Spleen (tissue), 11 donors: Measurements from ENCODE around the gene ABCC12. TPM values are rescaled to one million over a fixed set of nuclear protein-coding genes. Genes with fewer than 3 reads are reported as not detected.

Experiments used
- DNase-seq: peaks from one replicate; pipeline ENCODE4 v3.0.0-alpha.2; 2020
- H3K27ac ChIP-seq, 8 donors: fragments of 200-600 bp; sonication (generic) in 7 of 8; 1 replicate in 4 of 8; 2 replicates in 4 of 8; pipeline versions ENCODE4 v1.5.0 to v1.8.0; 2016 to 2021; ENCODE audit warnings: inconsistent platforms in 4 of 8, mild to moderate bottlenecking in 4 of 8, moderate library complexity in 1 of 8
- H3K27me3 ChIP-seq, 7 donors: fragments of 200-600 bp; sonication (generic) in 6 of 7; replicated peaks in 1 of 7; 1 replicate in 4 of 7; 2 replicates in 3 of 7; pipeline versions ENCODE4 v1.5.0 to v1.8.0; 2016 to 2021; ENCODE audit warnings: inconsistent platforms in 3 of 7, mild to moderate bottlenecking in 1 of 7
- H3K36me3 ChIP-seq, 6 donors: fragments of 200-600 bp; sonication (generic) in 5 of 6; 1 replicate in 4 of 6; 2 replicates in 2 of 6; pipeline versions ENCODE4 v1.5.0 to v1.8.0; 2016 to 2021; ENCODE audit warnings: inconsistent platforms in 2 of 6
- H3K4me1 ChIP-seq, 6 donors: fragments of 200-600 bp; sonication (generic) in 5 of 6; 1 replicate in 3 of 6; 2 replicates in 3 of 6; pipeline versions ENCODE4 v1.5.0 to v1.8.0; 2016 to 2021; ENCODE audit warnings: inconsistent platforms in 3 of 6
- H3K4me3 ChIP-seq, 8 donors: fragments of 200-600 bp; sonication (generic) in 7 of 8; 1 replicate in 4 of 8; 2 replicates in 4 of 8; pipeline versions ENCODE4 v1.5.0 to v1.8.0; 2016 to 2021; ENCODE audit warnings: inconsistent platforms in 4 of 8, mild to moderate bottlenecking in 4 of 8, moderate library complexity in 2 of 8
- H3K9me3 ChIP-seq, 8 donors: fragments of 200-600 bp; sonication (generic) in 7 of 8; 1 replicate in 4 of 8; 2 replicates in 4 of 8; pipeline versions ENCODE4 v1.5.0 to v1.8.0; 2016 to 2021; ENCODE audit warnings: inconsistent platforms in 4 of 8
- CTCF ChIP-seq, 11 experiments: fragments of 200-600 bp in 7 of 11; fragments of 450-650 bp in 4 of 11; sonication (generic) in 4 of 11; IDR thresholded peaks in 8 of 11; conservative IDR thresholded peaks in 3 of 11; 1 replicate in 7 of 11; 2 replicates in 4 of 11; pipeline versions ENCODE4 v1.4.0 to v1.8.0; 2016 to 2021; ENCODE audit warnings: antibody characterized with exemption in 11 of 11, inconsistent platforms in 4 of 11, mild to moderate bottlenecking in 1 of 11
- POLR2A ChIP-seq, 3 donors: fragments of 450-650 bp; IDR thresholded peaks; one replicate each; pipeline ENCODE4 v1.5.1; 2017; ENCODE audit warnings: antibody characterized with exemption in 3 of 3, mild to moderate bottlenecking in 1 of 3
- POLR2AphosphoS5 ChIP-seq, 3 donors: sonication (generic); formaldehyde crosslinking; IDR thresholded peaks; one replicate each; pipeline ENCODE4 v1.5.1; 2017; ENCODE audit warnings: antibody characterized with exemption in 3 of 3
- WGBS, 5 donors: extraction: QIAGEN DNeasy Blood & Tissue Kit in 3 of 5; methylation state at CpG; one replicate each; pipeline versions ENCODE4 v1.1.5 to v1.1.7; 2013 to 2018; 5-methylcytosine and 5-hydroxymethylcytosine counted together
- intact Hi-C: fragments of 100-400 bp; cut with DNase I; formaldehyde crosslinking; loops from one replicate; pipeline ENCODE4 v1.15.0; 2023; ENCODE audit warnings: low total_unique reads
- polyA plus RNA-seq, 3 donors: library from polyadenylated mRNA; stranded (reverse); fragments of 200-250 nt; gene quantifications; one replicate each; pipeline ENCODE4 v1.2.1, GENCODE V29; 2013
- total RNA-seq, 7 donors: library from RNA; depleted of rRNA in 3 of 7; stranded (reverse); fragments of >200 nt in 3 of 7; fragmentation: NEBNext Ultra II Directional in 4 of 7; extraction: Animal tissue kit (Norgen Biotek cat#: 25700) in 4 of 7; gene quantifications; one replicate each; pipeline versions ENCODE4 v1.1.0 to v1.2.1, GENCODE V29; 2016 to 2021
- donor health status: healthy with polysubstance abuse.
- donor health status: DM: no; HTN: no; CAD: no; lungs with moderate emphysema.
- donor health status: DM: no; HTN: no; CAD: no.
- donor health status: Bipolar disorder and iron deficiency.
- donor health status: healthy.
- donor health status: DM: no; HTN: no; CAD: no.
- donor health status: DM: yes; HTN: yes; CAD: no.

The ABCC12 gene
- total and polyA plus RNA-seq, 10 donors = not detected

- no peaks in the 10 kb centered on the region for H3K9me3 ChIP-seq
- TF ChIP-seq POLR2A (IDR thresholded peaks at IDR 0.05) (no peak), CTCF (IDR thresholded peaks at IDR 0.05 in 8 of 11, conservative IDR thresholded peaks at IDR 0.05 in 3 of 11) (no peak), POLR2AphosphoS5 (IDR thresholded peaks at IDR 0.05) (no peak)
- peaks cover 0 to 21% (median 15%) of the 10 kb centered on the region in 6 donors for H3K4me1 ChIP-seq
- no peaks in the 10 kb centered on the region for H3K36me3 ChIP-seq
- H3K27me3 ChIP-seq = peaks cover 0 to 14% (median 0%) of the 10 kb centered on the region in 7 donors
- no peak for DNase-seq
- no peak overlapping the region for H3K27ac ChIP-seq
- WGBS, 5 donors = 85 to 91% (median 88%) methylated on average over 6 of the region's 6 CpGs
- intact Hi-C loops = loop anchor here (10.0 kb wide), 2 partner anchors 464 to 1606 kb away; no protein-coding TSS in a partner anchor
- no peak overlapping the region for H3K4me3 ChIP-seq
Observed at GRCh38 chr16:48160575-48160974, 4.8 kb upstream of the ABCC12 start.

DNA sequence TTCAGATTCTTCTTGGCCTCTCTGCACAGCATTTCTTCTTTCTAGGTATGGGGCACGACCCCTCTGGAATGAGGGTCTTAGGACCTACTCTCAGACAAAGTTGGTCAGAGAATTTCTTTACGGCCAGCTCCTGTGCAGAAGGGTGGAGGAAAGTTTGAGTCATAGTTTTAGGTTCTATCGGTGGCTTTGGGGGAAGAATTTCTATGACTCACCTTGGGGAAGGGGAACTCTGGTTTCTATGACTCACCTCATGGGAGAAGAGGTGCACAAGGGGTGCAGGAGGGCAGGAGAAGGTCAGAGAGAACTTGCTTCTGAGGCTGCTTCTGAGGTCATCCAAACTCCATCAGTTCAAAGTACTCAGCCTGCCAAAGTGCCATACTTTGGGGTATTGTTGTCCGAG, 2.5 kb upstream of the ABCC12 start:
- intact Hi-C loops = loop anchor here (5.0 to 10.0 kb wide), 3 partner anchors 1016 to 1203 kb away; partner anchors contain the start of gene NETO2
- WGBS, 5 donors = 50 to 64% (median 54%) methylated on average over 4 of the region's 4 CpGs
- no peak overlapping the region for H3K4me3 ChIP-seq
- no peaks in the 10 kb centered on the region for H3K9me3 ChIP-seq
- H3K27ac ChIP-seq = no peak overlapping the region
- H3K27me3 ChIP-seq = peaks cover 0 to 14% (median 0%) of the 10 kb centered on the region in 7 donors
- no peaks in the 10 kb centered on the region for H3K36me3 ChIP-seq
- TF ChIP-seq POLR2AphosphoS5 (IDR thresholded peaks at IDR 0.05) (no peak), CTCF (IDR thresholded peaks at IDR 0.05 in 8 of 11, conservative IDR thresholded peaks at IDR 0.05 in 3 of 11) (no peak), POLR2A (IDR thresholded peaks at IDR 0.05) (no peak)
- no peak for DNase-seq
- peaks cover 0 to 8% (median 5%) of the 10 kb centered on the region in 6 donors for H3K4me1 ChIP-seq

GRCh38 chr16:48157794-48158193, 2.0 kb upstream of the ABCC12 start:
- intact Hi-C loops = loop anchor here (5.0 to 10.0 kb wide), 3 partner anchors 1015 to 1203 kb away; partner anchors contain the start of gene NETO2
- H3K36me3 ChIP-seq = no peaks in the 10 kb centered on the region
- no peak overlapping the region for H3K4me3 ChIP-seq
- no peak for TF ChIP-seq POLR2AphosphoS5 (IDR thresholded peaks at IDR 0.05)
- no peak for TF ChIP-seq CTCF (IDR thresholded peaks at IDR 0.05 in 8 of 11, conservative IDR thresholded peaks at IDR 0.05 in 3 of 11)
- TF ChIP-seq POLR2A (IDR thresholded peaks at IDR 0.05) = no peak
- no peaks in the 10 kb centered on the region for H3K9me3 ChIP-seq
- H3K4me1 ChIP-seq = peaks cover 0 to 8% (median 5%) of the 10 kb centered on the region in 6 donors
- DNase-seq = no peak
- WGBS, 5 donors = 73 to 92% (median 83%) methylated on average over 4 of the region's 4 CpGs
- H3K27me3 ChIP-seq = peaks cover 0 to 14% (median 0%) of the 10 kb centered on the region in 7 donors
- H3K27ac ChIP-seq = no peak overlapping the region

DNA sequence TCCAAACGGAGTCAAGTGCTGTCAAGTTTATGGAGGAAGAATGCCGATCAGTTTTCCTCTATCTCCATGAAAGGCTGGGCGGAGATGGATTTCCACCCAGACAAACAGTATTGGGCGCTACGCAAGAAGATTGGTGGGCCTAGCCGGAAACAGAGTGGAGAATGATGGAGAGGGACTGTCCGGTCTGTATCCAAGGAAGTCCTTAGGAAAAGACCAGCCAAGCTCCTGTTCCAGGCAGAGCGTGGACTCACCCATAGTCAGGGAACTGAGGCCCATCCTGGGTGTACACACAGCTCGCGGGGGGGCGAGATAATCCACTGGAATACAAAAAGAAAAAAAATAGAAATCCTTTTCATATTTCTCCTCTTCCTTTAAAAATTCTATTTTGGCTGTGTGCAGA, 1.5 kb upstream of the ABCC12 start:
- 81 to 89% (median 84%) methylated on average over 11 of the region's 11 CpGs for whole genome bisulfite sequencing, 5 donors
- TF ChIP-seq POLR2AphosphoS5 (IDR thresholded peaks at IDR 0.05) (no peak), CTCF (IDR thresholded peaks at IDR 0.05 in 8 of 11, conservative IDR thresholded peaks at IDR 0.05 in 3 of 11) (no peak), POLR2A (IDR thresholded peaks at IDR 0.05) (no peak)
- Histone ChIP-seq H3K4me3 (no peak overlapping the region), H3K27me3 (peaks cover 0 to 14% (median 0%) of the 10 kb centered on the region in 7 donors), H3K4me1 (peaks cover 0 to 8% (median 5%) of the 10 kb centered on the region in 6 donors), H3K36me3 (no peaks in the 10 kb centered on the region), H3K9me3 (no peaks in the 10 kb centered on the region), H3K27ac (no peak overlapping the region)
- no peak for DNase-seq
- intact Hi-C loops = loop anchor here (5.0 to 10.0 kb wide), 3 partner anchors 1015 to 1203 kb away; partner anchors contain the start of gene NETO2
